HEK293 (cell line): ENCODE results near the gene CYP27A1.

Experiments used
- BCL11A ChIP-seq: fragments of 450-650 bp; formaldehyde crosslinking; IDR thresholded peaks from 2 replicates; pipeline ENCODE4 v1.5.1; 2016; ENCODE audit warnings: low read depth, missing biosample characterization, missing genetic modification characterization
- GLIS2 ChIP-seq: fragments of 450-650 bp; formaldehyde crosslinking; IDR thresholded peaks from 2 replicates; pipeline ENCODE4 v1.5.1; 2016; ENCODE audit warnings: missing biosample characterization, missing genetic modification characterization
- HOXD13 ChIP-seq: sonication (generic); formaldehyde crosslinking; IDR thresholded peaks from 2 replicates; pipeline ENCODE4 v1.8.0; 2022; ENCODE audit warnings: missing genetic modification reagents, borderline replicate concordance
- IKZF3 ChIP-seq: fragments of 450-650 bp; IDR thresholded peaks from 2 replicates; pipeline ENCODE4 v1.5.0; 2018; ENCODE audit warnings: missing biosample characterization, mild to moderate bottlenecking, missing genetic modification characterization, moderate library complexity
- KLF9 ChIP-seq: fragments of 450-650 bp; formaldehyde crosslinking; IDR thresholded peaks from 2 replicates; pipeline ENCODE4 v1.5.1; 2016; ENCODE audit warnings: missing biosample characterization, missing genetic modification characterization, low read depth
- TCF7L2 ChIP-seq: IDR thresholded peaks from 2 replicates; pipeline ENCODE4 v1.6.1; 2011; ENCODE audit warnings: low read depth, mild to moderate bottlenecking, inconsistent platforms, low read length, moderate library complexity, borderline replicate concordance
- ZBTB8A ChIP-seq: fragments of 450-650 bp; formaldehyde crosslinking; IDR thresholded peaks from 2 replicates; pipeline ENCODE4 v1.5.1; 2016; ENCODE audit warnings: missing biosample characterization, missing genetic modification characterization
- ZFP3 ChIP-seq: fragments of 450-650 bp; formaldehyde crosslinking; IDR thresholded peaks from 2 replicates; pipeline ENCODE4 v1.5.1; 2016; ENCODE audit warnings: low read depth, missing biosample characterization, missing genetic modification characterization
- ZIC2 ChIP-seq: fragments of 450-650 bp; formaldehyde crosslinking; IDR thresholded peaks from 2 replicates; pipeline ENCODE4 v1.5.1; 2016; ENCODE audit warnings: missing biosample characterization, missing genetic modification characterization
- ZNF10 ChIP-seq: fragments of 450-650 bp; formaldehyde crosslinking; IDR thresholded peaks from 2 replicates; pipeline ENCODE4 v1.5.1; 2017; ENCODE audit warnings: missing biosample characterization, missing genetic modification characterization
- ZNF157 ChIP-seq: fragments of 450-650 bp; formaldehyde crosslinking; IDR thresholded peaks from 2 replicates; pipeline ENCODE4 v1.5.1; 2016; ENCODE audit warnings: missing biosample characterization, missing genetic modification characterization
- ZNF211 ChIP-seq: fragments of 450-650 bp; formaldehyde crosslinking; IDR thresholded peaks from 2 replicates; pipeline ENCODE4 v1.5.1; 2016; ENCODE audit warnings: low read depth, missing biosample characterization, missing genetic modification characterization
- ZNF223 ChIP-seq: fragments of 450-650 bp; formaldehyde crosslinking; IDR thresholded peaks from 2 replicates; pipeline ENCODE4 v1.5.1; 2016; ENCODE audit warnings: missing biosample characterization, missing genetic modification characterization
- ZNF354C ChIP-seq: fragments of 450-650 bp; formaldehyde crosslinking; IDR thresholded peaks from 2 replicates; pipeline ENCODE4 v1.5.1; 2016; ENCODE audit warnings: missing biosample characterization, missing genetic modification characterization, low read depth, borderline replicate concordance
- ZNF366 ChIP-seq: fragments of 450-650 bp; formaldehyde crosslinking; conservative IDR thresholded peaks from 2 replicates; pipeline ENCODE4 v1.5.1; 2016; ENCODE audit warnings: missing biosample characterization, missing genetic modification characterization
- ZNF416 ChIP-seq: fragments of 450-650 bp; formaldehyde crosslinking; IDR thresholded peaks from 2 replicates; pipeline ENCODE4 v1.5.1; 2016; ENCODE audit warnings: missing biosample characterization, missing genetic modification characterization
- ZNF514 ChIP-seq: fragments of 450-650 bp; formaldehyde crosslinking; IDR thresholded peaks from 2 replicates; pipeline ENCODE4 v1.5.1; 2016; ENCODE audit warnings: missing biosample characterization, missing genetic modification characterization
- ZNF623 ChIP-seq: fragments of 450-650 bp; formaldehyde crosslinking; IDR thresholded peaks from 2 replicates; pipeline ENCODE4 v1.5.1; 2016; ENCODE audit warnings: missing biosample characterization, missing genetic modification characterization
- ZNF626 ChIP-seq: fragments of 450-650 bp; sonication (Bioruptor Pico); formaldehyde crosslinking; IDR thresholded peaks from 2 replicates; pipeline ENCODE4 v1.5.1; 2018; ENCODE audit warnings: missing biosample characterization, missing genetic modification characterization, inconsistent platforms
- ZNF785 ChIP-seq: fragments of 450-650 bp; formaldehyde crosslinking; IDR thresholded peaks from 2 replicates; pipeline ENCODE4 v1.5.1; 2016; ENCODE audit warnings: missing biosample characterization, missing genetic modification characterization
- ZNF792 ChIP-seq: fragments of 450-650 bp; formaldehyde crosslinking; IDR thresholded peaks from 2 replicates; pipeline ENCODE4 v1.5.1; 2016; ENCODE audit warnings: missing biosample characterization, missing genetic modification characterization
- ZXDB ChIP-seq: fragments of 450-650 bp; formaldehyde crosslinking; IDR thresholded peaks from 2 replicates; pipeline ENCODE4 v1.5.1; 2016; ENCODE audit warnings: missing biosample characterization, missing genetic modification characterization
- TF ChIP-seq, protein P1 (sequence below): fragments of 450-650 bp; formaldehyde crosslinking; IDR thresholded peaks from 2 replicates; pipeline ENCODE4 v1.5.1; 2016; ENCODE audit warnings: missing biosample characterization, missing genetic modification characterization, borderline replicate concordance
- TF ChIP-seq, protein P2 (sequence below): fragments of 450-650 bp; IDR thresholded peaks from 2 replicates; pipeline ENCODE4 v1.5.1; 2018; ENCODE audit warnings: missing biosample characterization, mild to moderate bottlenecking, missing genetic modification characterization
- TF ChIP-seq, protein P3 (sequence below): fragments of 450-650 bp; formaldehyde crosslinking; IDR thresholded peaks from 2 replicates; pipeline ENCODE4 v1.5.1; 2016; ENCODE audit warnings: missing biosample characterization, missing genetic modification characterization
- TF ChIP-seq, protein P4 (sequence below): fragments of 450-650 bp; formaldehyde crosslinking; IDR thresholded peaks from 2 replicates; pipeline ENCODE4 v1.5.1; 2016; ENCODE audit warnings: missing biosample characterization, missing genetic modification characterization
- TF ChIP-seq, protein P5 (sequence below): fragments of 450-650 bp; formaldehyde crosslinking; IDR thresholded peaks from 2 replicates; pipeline ENCODE4 v1.5.1; 2017; ENCODE audit warnings: missing biosample characterization, mild to moderate bottlenecking, missing genetic modification characterization, moderate library complexity

CYP27A1 gene

DNA sequence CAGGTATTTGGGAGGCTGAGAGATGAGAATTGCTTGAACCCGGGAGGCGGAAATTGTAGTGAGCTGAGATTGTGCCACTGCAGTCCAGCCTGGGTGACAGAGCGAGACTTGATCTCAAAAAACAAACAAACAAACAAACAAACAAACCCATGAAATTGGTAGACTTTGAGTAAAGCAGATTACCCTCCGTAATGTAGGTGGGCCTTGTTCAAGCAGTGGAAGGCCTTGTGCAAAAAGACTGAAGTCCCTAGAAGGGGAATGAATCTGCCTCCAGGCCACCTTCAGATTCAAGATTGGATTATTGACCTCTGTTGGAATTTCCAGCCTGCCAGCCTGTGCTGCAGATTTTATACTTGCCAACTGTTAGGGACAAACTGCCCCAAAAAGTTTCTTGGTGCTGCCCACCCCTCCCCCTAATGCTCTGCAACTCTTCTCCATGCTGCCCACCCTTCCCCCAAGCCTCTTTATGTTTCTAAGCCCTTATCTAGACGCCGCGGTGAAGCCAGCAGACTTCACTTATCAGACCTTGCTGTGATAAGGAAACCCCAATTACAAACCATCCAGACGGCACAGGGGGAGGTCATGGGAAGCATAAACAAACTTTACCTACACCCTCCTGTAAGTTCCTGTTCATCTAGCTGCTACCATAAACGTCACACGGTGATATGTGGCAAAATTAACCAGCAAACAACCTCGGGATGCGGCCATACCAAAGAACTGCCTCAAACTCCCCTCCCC, 17.0 kb downstream of the CYP27A1 start (continued):
- TF ChIP-seq ZXDB (tag by site-specific recombination) (peak; percentile 77), ZNF514 (tag by site-specific recombination) (no peak), ZFP3 (tag by site-specific recombination) (no peak), ZBTB8A (tag by site-specific recombination) (no peak), GLIS2 (no peak), KLF9 (tag by site-specific recombination) (no peak), ZNF223 (tag by site-specific recombination) (no peak), ZNF626 (no peak), ZNF792 (no peak), ZNF211 (no peak), ZIC2 (tag by site-specific recombination) (peak; percentile 66), ZNF10 (tag by site-specific recombination) (peak; percentile 86), ZNF623 (tag by site-specific recombination) (no peak), ZNF416 (tag by site-specific recombination) (no peak), TCF7L2 (no peak), HOXD13 (no peak), ZNF157 (tag by site-specific recombination) (no peak), IKZF3 (tag by site-specific recombination) (no peak), ZNF366 (no peak), BCL11A (tag by site-specific recombination) (no peak), ZNF354C (tag by site-specific recombination) (no peak), ZNF785 (no peak)
- TF ChIP-seq, protein P1, sequence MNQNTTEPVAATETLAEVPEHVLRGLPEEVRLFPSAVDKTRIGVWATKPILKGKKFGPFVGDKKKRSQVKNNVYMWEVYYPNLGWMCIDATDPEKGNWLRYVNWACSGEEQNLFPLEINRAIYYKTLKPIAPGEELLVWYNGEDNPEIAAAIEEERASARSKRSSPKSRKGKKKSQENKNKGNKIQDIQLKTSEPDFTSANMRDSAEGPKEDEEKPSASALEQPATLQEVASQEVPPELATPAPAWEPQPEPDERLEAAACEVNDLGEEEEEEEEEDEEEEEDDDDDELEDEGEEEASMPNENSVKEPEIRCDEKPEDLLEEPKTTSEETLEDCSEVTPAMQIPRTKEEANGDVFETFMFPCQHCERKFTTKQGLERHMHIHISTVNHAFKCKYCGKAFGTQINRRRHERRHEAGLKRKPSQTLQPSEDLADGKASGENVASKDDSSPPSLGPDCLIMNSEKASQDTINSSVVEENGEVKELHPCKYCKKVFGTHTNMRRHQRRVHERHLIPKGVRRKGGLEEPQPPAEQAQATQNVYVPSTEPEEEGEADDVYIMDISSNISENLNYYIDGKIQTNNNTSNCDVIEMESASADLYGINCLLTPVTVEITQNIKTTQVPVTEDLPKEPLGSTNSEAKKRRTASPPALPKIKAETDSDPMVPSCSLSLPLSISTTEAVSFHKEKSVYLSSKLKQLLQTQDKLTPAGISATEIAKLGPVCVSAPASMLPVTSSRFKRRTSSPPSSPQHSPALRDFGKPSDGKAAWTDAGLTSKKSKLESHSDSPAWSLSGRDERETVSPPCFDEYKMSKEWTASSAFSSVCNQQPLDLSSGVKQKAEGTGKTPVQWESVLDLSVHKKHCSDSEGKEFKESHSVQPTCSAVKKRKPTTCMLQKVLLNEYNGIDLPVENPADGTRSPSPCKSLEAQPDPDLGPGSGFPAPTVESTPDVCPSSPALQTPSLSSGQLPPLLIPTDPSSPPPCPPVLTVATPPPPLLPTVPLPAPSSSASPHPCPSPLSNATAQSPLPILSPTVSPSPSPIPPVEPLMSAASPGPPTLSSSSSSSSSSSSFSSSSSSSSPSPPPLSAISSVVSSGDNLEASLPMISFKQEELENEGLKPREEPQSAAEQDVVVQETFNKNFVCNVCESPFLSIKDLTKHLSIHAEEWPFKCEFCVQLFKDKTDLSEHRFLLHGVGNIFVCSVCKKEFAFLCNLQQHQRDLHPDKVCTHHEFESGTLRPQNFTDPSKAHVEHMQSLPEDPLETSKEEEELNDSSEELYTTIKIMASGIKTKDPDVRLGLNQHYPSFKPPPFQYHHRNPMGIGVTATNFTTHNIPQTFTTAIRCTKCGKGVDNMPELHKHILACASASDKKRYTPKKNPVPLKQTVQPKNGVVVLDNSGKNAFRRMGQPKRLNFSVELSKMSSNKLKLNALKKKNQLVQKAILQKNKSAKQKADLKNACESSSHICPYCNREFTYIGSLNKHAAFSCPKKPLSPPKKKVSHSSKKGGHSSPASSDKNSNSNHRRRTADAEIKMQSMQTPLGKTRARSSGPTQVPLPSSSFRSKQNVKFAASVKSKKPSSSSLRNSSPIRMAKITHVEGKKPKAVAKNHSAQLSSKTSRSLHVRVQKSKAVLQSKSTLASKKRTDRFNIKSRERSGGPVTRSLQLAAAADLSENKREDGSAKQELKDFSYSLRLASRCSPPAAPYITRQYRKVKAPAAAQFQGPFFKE: no peak
- TF ChIP-seq, protein P2, sequence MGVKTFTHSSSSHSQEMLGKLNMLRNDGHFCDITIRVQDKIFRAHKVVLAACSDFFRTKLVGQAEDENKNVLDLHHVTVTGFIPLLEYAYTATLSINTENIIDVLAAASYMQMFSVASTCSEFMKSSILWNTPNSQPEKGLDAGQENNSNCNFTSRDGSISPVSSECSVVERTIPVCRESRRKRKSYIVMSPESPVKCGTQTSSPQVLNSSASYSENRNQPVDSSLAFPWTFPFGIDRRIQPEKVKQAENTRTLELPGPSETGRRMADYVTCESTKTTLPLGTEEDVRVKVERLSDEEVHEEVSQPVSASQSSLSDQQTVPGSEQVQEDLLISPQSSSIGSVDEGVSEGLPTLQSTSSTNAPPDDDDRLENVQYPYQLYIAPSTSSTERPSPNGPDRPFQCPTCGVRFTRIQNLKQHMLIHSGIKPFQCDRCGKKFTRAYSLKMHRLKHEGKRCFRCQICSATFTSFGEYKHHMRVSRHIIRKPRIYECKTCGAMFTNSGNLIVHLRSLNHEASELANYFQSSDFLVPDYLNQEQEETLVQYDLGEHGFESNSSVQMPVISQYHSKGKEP: no peak
- TF ChIP-seq, protein P3, sequence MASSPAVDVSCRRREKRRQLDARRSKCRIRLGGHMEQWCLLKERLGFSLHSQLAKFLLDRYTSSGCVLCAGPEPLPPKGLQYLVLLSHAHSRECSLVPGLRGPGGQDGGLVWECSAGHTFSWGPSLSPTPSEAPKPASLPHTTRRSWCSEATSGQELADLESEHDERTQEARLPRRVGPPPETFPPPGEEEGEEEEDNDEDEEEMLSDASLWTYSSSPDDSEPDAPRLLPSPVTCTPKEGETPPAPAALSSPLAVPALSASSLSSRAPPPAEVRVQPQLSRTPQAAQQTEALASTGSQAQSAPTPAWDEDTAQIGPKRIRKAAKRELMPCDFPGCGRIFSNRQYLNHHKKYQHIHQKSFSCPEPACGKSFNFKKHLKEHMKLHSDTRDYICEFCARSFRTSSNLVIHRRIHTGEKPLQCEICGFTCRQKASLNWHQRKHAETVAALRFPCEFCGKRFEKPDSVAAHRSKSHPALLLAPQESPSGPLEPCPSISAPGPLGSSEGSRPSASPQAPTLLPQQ (tag by site-specific recombination): no peak
- TF ChIP-seq, protein P4, sequence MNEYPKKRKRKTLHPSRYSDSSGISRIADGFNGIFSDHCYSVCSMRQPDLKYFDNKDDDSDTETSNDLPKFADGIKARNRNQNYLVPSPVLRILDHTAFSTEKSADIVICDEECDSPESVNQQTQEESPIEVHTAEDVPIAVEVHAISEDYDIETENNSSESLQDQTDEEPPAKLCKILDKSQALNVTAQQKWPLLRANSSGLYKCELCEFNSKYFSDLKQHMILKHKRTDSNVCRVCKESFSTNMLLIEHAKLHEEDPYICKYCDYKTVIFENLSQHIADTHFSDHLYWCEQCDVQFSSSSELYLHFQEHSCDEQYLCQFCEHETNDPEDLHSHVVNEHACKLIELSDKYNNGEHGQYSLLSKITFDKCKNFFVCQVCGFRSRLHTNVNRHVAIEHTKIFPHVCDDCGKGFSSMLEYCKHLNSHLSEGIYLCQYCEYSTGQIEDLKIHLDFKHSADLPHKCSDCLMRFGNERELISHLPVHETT (tag by site-specific recombination): no peak
- TF ChIP-seq, protein P5, sequence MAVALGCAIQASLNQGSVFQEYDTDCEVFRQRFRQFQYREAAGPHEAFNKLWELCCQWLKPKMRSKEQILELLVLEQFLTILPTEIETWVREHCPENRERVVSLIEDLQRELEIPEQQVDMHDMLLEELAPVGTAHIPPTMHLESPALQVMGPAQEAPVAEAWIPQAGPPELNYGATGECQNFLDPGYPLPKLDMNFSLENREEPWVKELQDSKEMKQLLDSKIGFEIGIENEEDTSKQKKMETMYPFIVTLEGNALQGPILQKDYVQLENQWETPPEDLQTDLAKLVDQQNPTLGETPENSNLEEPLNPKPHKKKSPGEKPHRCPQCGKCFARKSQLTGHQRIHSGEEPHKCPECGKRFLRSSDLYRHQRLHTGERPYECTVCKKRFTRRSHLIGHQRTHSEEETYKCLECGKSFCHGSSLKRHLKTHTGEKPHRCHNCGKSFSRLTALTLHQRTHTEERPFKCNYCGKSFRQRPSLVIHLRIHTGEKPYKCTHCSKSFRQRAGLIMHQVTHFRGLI (tag by site-specific recombination): no peak
